Glutamatergic neuron (in vitro differentiated cells): ENCODE results near the gene SLC24A5. TPM values are rescaled to one million over a fixed set of nuclear protein-coding genes. Genes with fewer than 3 reads are reported as not detected.

Experiments
- DNase-seq: peaks from one replicate; pipeline ENCODE4 v3.0.0; 2022
- H3K27ac Mint-ChIP-seq: one replicate; pipeline ENCODE4 v1.8.0; 2020; ENCODE audit warnings: mild to moderate bottlenecking, mixed read lengths, inconsistent platforms; ENCODE audit not compliant: unreplicated experiment
- H3K27me3 Mint-ChIP-seq: one replicate; pipeline ENCODE4 v1.8.0; 2020; ENCODE audit warnings: mild to moderate bottlenecking, moderate library complexity, mixed read lengths, inconsistent platforms; ENCODE audit not compliant: unreplicated experiment
- H3K36me3 Mint-ChIP-seq: one replicate; pipeline ENCODE4 v1.8.0; 2020; ENCODE audit warnings: mild to moderate bottlenecking, mixed read lengths, inconsistent platforms; ENCODE audit not compliant: unreplicated experiment
- H3K4me1 Mint-ChIP-seq: one replicate; pipeline ENCODE4 v1.8.0; 2020; ENCODE audit warnings: mild to moderate bottlenecking, low read depth, mixed read lengths, inconsistent platforms; ENCODE audit not compliant: unreplicated experiment
- H3K4me3 Mint-ChIP-seq: one replicate; pipeline ENCODE4 v1.8.0; 2020; ENCODE audit warnings: mild to moderate bottlenecking, mixed read lengths, inconsistent platforms; ENCODE audit not compliant: unreplicated experiment
- H3K9me3 Mint-ChIP-seq: one replicate; pipeline ENCODE4 v1.8.0; 2020; ENCODE audit warnings: mild to moderate bottlenecking, moderate library complexity, mixed read lengths, inconsistent platforms; ENCODE audit not compliant: unreplicated experiment
- CTCF ChIP-seq: fragments of 200-600 bp; sonication (generic); IDR thresholded peaks from one replicate; pipeline ENCODE4 v1.5.0; 2021; ENCODE audit not compliant: partially characterized antibody, unreplicated experiment
- total RNA-seq: library from RNA; stranded (reverse); fragmentation: NEBNext Ultra II Directional; extraction: Animal tissue kit (Norgen Biotek cat#: 25700); gene quantifications from one replicate; pipeline ENCODE4 v1.2.1, GENCODE V29; 2021; ENCODE audit not compliant: unreplicated experiment

SLC24A5 gene
- total RNA-seq, 1 donor from 2014 or later: not detected

GRCh38 chr15:48185529-48185928, 64.7 kb downstream of the SLC24A5 start:
- H3K9me3 Mint-ChIP-seq: no peaks in the 10 kb centered on the region
- no peak overlapping the region for H3K4me3 Mint-ChIP-seq
- H3K4me1 Mint-ChIP-seq: peaks cover under 1% of the 10 kb centered on the region
- H3K27me3 Mint-ChIP-seq: no peaks in the 10 kb centered on the region
- no peak overlapping the region for H3K27ac Mint-ChIP-seq
- no peak for TF ChIP-seq CTCF
- no peak for DNase-seq
- no peaks in the 10 kb centered on the region for H3K36me3 Mint-ChIP-seq

- peaks cover 5% of the 10 kb centered on the region for H3K4me1 Mint-ChIP-seq
- no peak for DNase-seq
- no peaks in the 10 kb centered on the region for H3K36me3 Mint-ChIP-seq
- H3K4me3 Mint-ChIP-seq: no peak overlapping the region
- TF ChIP-seq CTCF: no peak
- no peaks in the 10 kb centered on the region for H3K27me3 Mint-ChIP-seq
- H3K27ac Mint-ChIP-seq: no peak overlapping the region
- H3K9me3 Mint-ChIP-seq: peaks cover under 1% of the 10 kb centered on the region
These were observed 65.5 kb downstream of the SLC24A5 start for GRCh38 chr15:48186271-48186670.

GRCh38 chr15:48190932-48191573, 70.3 kb downstream of the SLC24A5 start:
- peak overlapping the region; percentile 76 for H3K27ac Mint-ChIP-seq
- peak; percentile 19 for DNase-seq
- H3K4me3 Mint-ChIP-seq: peak overlapping the region; percentile 99
- no peaks in the 10 kb centered on the region for H3K36me3 Mint-ChIP-seq
- H3K4me1 Mint-ChIP-seq: peaks cover 12% of the 10 kb centered on the region
- H3K9me3 Mint-ChIP-seq: peaks cover 3% of the 10 kb centered on the region
- no peak for TF ChIP-seq CTCF
- peaks cover 6% of the 10 kb centered on the region for H3K27me3 Mint-ChIP-seq

- peak within 1 kb of the TSS; percentile 76 for H3K27ac Mint-ChIP-seq
- TF ChIP-seq CTCF: no peak
- DNase-seq: peak; percentile 28
These were observed 70.9 kb downstream of the SLC24A5 start, which contains the start of gene CTXN2 for GRCh38 chr15:48191574-48192225. CTXN2 (plus strand) TSS chr15:48191665; CDS start chr15:48201301, 9,636 bp downstream.

More at GRCh38 chr15:48191574-48192225, 70.9 kb downstream of the SLC24A5 start, which contains the start of gene CTXN2:
- Mint-ChIP-seq H3K27me3 (peaks cover 6% of the 10 kb centered on the region), H3K4me3 (peak within 1 kb of the TSS; percentile 99), H3K9me3 (peaks cover 3% of the 10 kb centered on the region), H3K36me3 (no peaks in the 10 kb centered on the region), H3K4me1 (peaks cover 12% of the 10 kb centered on the region)

Other genes starting within 250 kb of the SLC24A5 start
- 245 TPM for gene MYEF2, start 57.3 kb downstream of the SLC24A5 start, total RNA-seq
- gene CTXN2, start 70.7 kb downstream of the SLC24A5 start, total RNA-seq: 0.22 TPM
- gene SLC12A1, start 85.3 kb downstream of the SLC24A5 start, total RNA-seq: not detected
- 34.3 TPM for gene DUT, start 210.4 kb downstream of the SLC24A5 start, total RNA-seq